ENCODE data around the gene CD300C. TPM values are rescaled to one million over a fixed set of nuclear protein-coding genes. Genes with fewer than 3 reads are reported as not detected.

The CD300C gene
- total and polyA plus RNA-seq, 2 donors (not counting 1 experiment from before 2014, with no cell fraction given), result 0.72 to 0.74 TPM

- peak; percentile 63 for DNase-seq
- peaks cover 10 to 11% of the 10 kb centered on the region in 2 donors for H3K4me1 ChIP-seq (ENCODE audit: control insufficient read depth in 2 of 2, insufficient read depth in 2 of 2, low read length in 2 of 2)
- intact Hi-C loops (cut with micrococcal nuclease), result no loop called here
- peaks cover 0 to 11% (median 0%) of the 10 kb centered on the region in 4 experiments for H3K27me3 ChIP-seq (replicated peaks in 1 of 4; ENCODE audit: control extremely low read depth in 1 of 4, control insufficient read depth in 3 of 4, insufficient read depth in 4 of 4, low read length in 3 of 4)
- H2AFZ ChIP-seq (ENCODE audit: insufficient read depth, low read depth, low read length, poor library complexity, severe bottlenecking), result no peak within 1 kb of the TSS
- no peak within 1 kb of the TSS for H3K4me3 ChIP-seq (ENCODE audit: control extremely low read depth in 1 of 5, extremely low read depth in 1 of 5, insufficient read depth in 1 of 5, low read depth in 2 of 5, low read length in 4 of 5)
- no peak within 1 kb of the TSS for H3K27ac ChIP-seq (ENCODE audit: low read length in 2 of 2)
- no peak within 1 kb of the TSS for H3K9ac ChIP-seq (ENCODE audit: low read length)
- CTCF ChIA-PET, result interaction anchor here (0.7 to 1.3 kb wide), 2 partner anchors 65 to 198 kb away, joined by 3 read pairs; no protein-coding TSS in a partner anchor
- peaks cover 21% of the 10 kb centered on the region for H3K27me3 Mint-ChIP-seq
- H4K20me1 ChIP-seq (ENCODE audit: control insufficient read depth, insufficient read depth, low read length, poor library complexity, severe bottlenecking), result no peaks in the 10 kb centered on the region
- peak within 1 kb of the TSS; percentile 27 for H3K27ac Mint-ChIP-seq
- no peaks in the 10 kb centered on the region for H3K9me3 Mint-ChIP-seq (ENCODE audit: insufficient read depth)
- POLR2A ChIA-PET, result interaction anchor here (0.7 kb wide), 1 partner anchor 31 kb away, joined by 7 read pairs; no protein-coding TSS in a partner anchor
- TF ChIP-seq CTCF (IDR thresholded peaks at IDR 0.05) (no peak), EZH2 (IDR thresholded peaks at IDR 0.05; ENCODE audit: borderline replicate concordance, insufficient read depth, low read depth, low read length, poor library complexity, severe bottlenecking) (no peak)
- H3K36me3 ChIP-seq (replicated peaks in 1 of 2; ENCODE audit: control extremely low read depth in 1 of 2, control insufficient read depth in 1 of 2, extremely low read depth in 1 of 2, insufficient read depth in 2 of 2, low read length in 1 of 2), result no peaks in the 10 kb centered on the region
- H3K9me3 ChIP-seq (ENCODE audit: control extremely low read depth in 1 of 3, control insufficient read depth in 2 of 3, insufficient read depth in 1 of 3, low read length in 2 of 3), result peaks cover 2 to 10% (median 4%) of the 10 kb centered on the region in 3 donors
- H3K4me2 ChIP-seq (replicated peaks; ENCODE audit: low read depth, low read length, poor library complexity, severe bottlenecking), result peak within 1 kb of the TSS; percentile 55
- H3K79me2 ChIP-seq (ENCODE audit: control insufficient read depth, insufficient read depth, low read length), result no peaks in the 10 kb centered on the region
- peaks cover 15% of the 10 kb centered on the region for H3K4me1 Mint-ChIP-seq
- WGBS (ENCODE audit: insufficient coverage), result 74% methylated on average over 10 of the region's 14 CpGs
- peak; percentile 61 for ATAC-seq (ENCODE audit: low read depth)
- no peak within 1 kb of the TSS for H3K4me3 Mint-ChIP-seq
Measured at GRCh38 chr17:74592087-74592990, 46.4 kb upstream of the CD300C start, which contains the start of gene CD300LD. TSS of gene CD300LD (minus strand) at chr17:74592283. CDS start at chr17:74592202, 81 bp downstream.

Measured in B cell (primary cell).